MCF 10A (cell line): Measurements from ENCODE around the gene TEX19. TPM values are rescaled to one million over a fixed set of nuclear protein-coding genes. Genes with fewer than 3 reads are reported as not detected.

Experiments
- BruUV-seq: library from RNA; stranded (reverse); fragments of 400-500 nt; replicated peaks from 2 replicates; lab custom pipeline; 2021; lab: Mats Ljungman, UMichigan
- CTCF ChIA-PET: fragments of 300-600 bp; sonication (Branson Sonifier 250); formaldehyde crosslinking; extraction: SDS; loops from one replicate; lab custom pipeline; 2021; ENCODE audit warnings: antibody characterized with exemption, inconsistent platforms; lab: Yijun Ruan, JAX
- POLR2A ChIA-PET: fragments of 300-600, 350-650 bp; sonication (Branson Sonifier 250); formaldehyde crosslinking; extraction: SDS; loops from one replicate; lab custom pipeline; 2020; ENCODE audit warnings: antibody characterized with exemption, inconsistent platforms; lab: Yijun Ruan, JAX
- DNase-seq: peaks from one replicate; pipeline ENCODE4 v3.0.0-alpha.2; 2018; ENCODE audit not compliant: unreplicated experiment
- H3K27ac Mint-ChIP-seq: one replicate; pipeline ENCODE4 v1.8.0; 2022; ENCODE audit warnings: mild to moderate bottlenecking, low read depth, mixed read lengths; ENCODE audit not compliant: unreplicated experiment
- H3K27me3 Mint-ChIP-seq: one replicate; pipeline ENCODE4 v1.8.0; 2022; ENCODE audit warnings: mixed read lengths; ENCODE audit not compliant: insufficient read depth, unreplicated experiment
- H3K36me3 Mint-ChIP-seq: one replicate; pipeline ENCODE4 v1.8.0; 2022; ENCODE audit warnings: mild to moderate bottlenecking, moderate library complexity, mixed read lengths; ENCODE audit not compliant: insufficient read depth, unreplicated experiment
- H3K4me1 Mint-ChIP-seq: one replicate; pipeline ENCODE4 v1.8.0; 2022; ENCODE audit warnings: mixed read lengths; ENCODE audit not compliant: insufficient read depth, unreplicated experiment
- H3K4me3 Mint-ChIP-seq: one replicate; pipeline ENCODE4 v1.8.0; 2022; ENCODE audit warnings: mild to moderate bottlenecking, moderate library complexity, mixed read lengths; ENCODE audit not compliant: unreplicated experiment
- H3K9me3 Mint-ChIP-seq: one replicate; pipeline ENCODE4 v1.8.0; 2022; ENCODE audit warnings: mixed read lengths; ENCODE audit not compliant: unreplicated experiment
- intact Hi-C: fragments of 100-400 bp; cut with micrococcal nuclease; formaldehyde crosslinking; loops from 2 replicates; pipeline ENCODE4 v1.14.1; 2022
- total RNA-seq: library from RNA; stranded (reverse); gene quantifications from 2 replicates; pipeline ENCODE4 v1.2.3, GENCODE V29; 2022
- TF ChIP-seq, protein P1 (sequence below): fragments of 200-600 bp; IDR thresholded peaks from one replicate; pipeline ENCODE4 v1.8.0; 2022; ENCODE audit warnings: antibody characterized with exemption, mild to moderate bottlenecking; ENCODE audit not compliant: unreplicated experiment

TEX19 gene
- total RNA-seq, 1 experiment from 2014 or later, result not detected

GRCh38 chr17:82348434-82348833 lies 10.6 kb upstream of the TEX19 start:
- Mint-ChIP-seq H3K9me3 (no peaks in the 10 kb centered on the region), H3K36me3 (no peaks in the 10 kb centered on the region), H3K4me1 (peaks cover 6% of the 10 kb centered on the region), H3K27ac (no peak overlapping the region), H3K27me3 (peaks cover 11% of the 10 kb centered on the region), H3K4me3 (no peak overlapping the region)
- POLR2A ChIA-PET, result interaction anchor here (0.6 kb wide), 1 partner anchor 20 kb away, joined by 3 read pairs; no protein-coding TSS in a partner anchor
- BruUV-seq, result no TSS peak
- intact Hi-C loops, result no loop called here
- TF ChIP-seq, protein P1, sequence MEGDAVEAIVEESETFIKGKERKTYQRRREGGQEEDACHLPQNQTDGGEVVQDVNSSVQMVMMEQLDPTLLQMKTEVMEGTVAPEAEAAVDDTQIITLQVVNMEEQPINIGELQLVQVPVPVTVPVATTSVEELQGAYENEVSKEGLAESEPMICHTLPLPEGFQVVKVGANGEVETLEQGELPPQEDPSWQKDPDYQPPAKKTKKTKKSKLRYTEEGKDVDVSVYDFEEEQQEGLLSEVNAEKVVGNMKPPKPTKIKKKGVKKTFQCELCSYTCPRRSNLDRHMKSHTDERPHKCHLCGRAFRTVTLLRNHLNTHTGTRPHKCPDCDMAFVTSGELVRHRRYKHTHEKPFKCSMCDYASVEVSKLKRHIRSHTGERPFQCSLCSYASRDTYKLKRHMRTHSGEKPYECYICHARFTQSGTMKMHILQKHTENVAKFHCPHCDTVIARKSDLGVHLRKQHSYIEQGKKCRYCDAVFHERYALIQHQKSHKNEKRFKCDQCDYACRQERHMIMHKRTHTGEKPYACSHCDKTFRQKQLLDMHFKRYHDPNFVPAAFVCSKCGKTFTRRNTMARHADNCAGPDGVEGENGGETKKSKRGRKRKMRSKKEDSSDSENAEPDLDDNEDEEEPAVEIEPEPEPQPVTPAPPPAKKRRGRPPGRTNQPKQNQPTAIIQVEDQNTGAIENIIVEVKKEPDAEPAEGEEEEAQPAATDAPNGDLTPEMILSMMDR, result no peak
- no peak for DNase-seq
- CTCF ChIA-PET, result interaction anchor here (0.6 kb wide), 1 partner anchor 63 kb away, joined by 3 read pairs; no protein-coding TSS in a partner anchor

GRCh38 chr17:82348866-82349265 lies 10.2 kb upstream of the TEX19 start:
- Mint-ChIP-seq H3K4me1 (peaks cover 6% of the 10 kb centered on the region), H3K36me3 (no peaks in the 10 kb centered on the region), H3K27ac (no peak overlapping the region), H3K9me3 (no peaks in the 10 kb centered on the region), H3K4me3 (no peak overlapping the region), H3K27me3 (peaks cover 11% of the 10 kb centered on the region)
- no peak for DNase-seq
- intact Hi-C loops, result no loop called here
- BruUV-seq, result no TSS peak
- CTCF ChIA-PET, result interaction anchor here (0.5 to 0.6 kb wide), 4 partner anchors 41 to 254 kb away, joined by 3 to 4 read pairs (median 4); no protein-coding TSS in a partner anchor
- TF ChIP-seq, protein P1, result no peak
- POLR2A ChIA-PET, result interaction anchor here (0.6 kb wide), 1 partner anchor 20 kb away, joined by 3 read pairs; no protein-coding TSS in a partner anchor

DNA sequence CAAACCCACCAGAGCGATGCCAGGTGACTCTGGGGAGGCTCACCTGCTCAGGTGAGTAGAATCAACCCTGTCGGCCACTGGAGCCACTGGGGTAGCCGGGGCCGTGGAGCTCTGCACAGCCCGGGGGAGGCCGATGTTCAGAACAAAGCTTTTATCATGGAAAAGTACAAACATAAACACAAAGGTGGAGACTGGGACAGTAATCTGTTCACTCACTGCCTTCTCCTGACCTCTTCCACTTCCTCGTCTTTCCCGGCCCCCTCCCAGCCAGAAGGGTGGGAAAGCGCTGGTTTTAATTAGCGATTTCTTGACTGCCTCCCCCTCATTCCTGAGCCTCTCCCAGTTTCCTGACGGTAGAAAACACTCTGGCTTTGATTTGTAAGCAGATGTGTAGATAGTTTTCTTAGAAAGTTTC lies 9.8 kb upstream of the TEX19 start:
- Mint-ChIP-seq H3K27ac (no peak overlapping the region), H3K36me3 (no peaks in the 10 kb centered on the region), H3K9me3 (no peaks in the 10 kb centered on the region), H3K4me3 (no peak overlapping the region), H3K4me1 (peaks cover 6% of the 10 kb centered on the region), H3K27me3 (peaks cover 11% of the 10 kb centered on the region)
- ChIA-PET CTCF (interaction anchor here (0.5 to 1.6 kb wide), 5 partner anchors 40 to 254 kb away, joined by 3 to 9 read pairs (median 4); no protein-coding TSS in a partner anchor), POLR2A (no interaction called here)
- TF ChIP-seq, protein P1, result no peak
- no TSS peak for BruUV-seq
- no peak for DNase-seq
- intact Hi-C loops, result no loop called here

- Mint-ChIP-seq H3K27me3 (peaks cover 11% of the 10 kb centered on the region), H3K9me3 (no peaks in the 10 kb centered on the region), H3K36me3 (no peaks in the 10 kb centered on the region), H3K27ac (no peak overlapping the region), H3K4me1 (peaks cover 7% of the 10 kb centered on the region), H3K4me3 (no peak overlapping the region)
- ChIA-PET CTCF (interaction anchor here (0.6 to 3.4 kb wide), 17 partner anchors 12 to 927 kb away, joined by 3 to 14 read pairs (median 3); no protein-coding TSS in a partner anchor), POLR2A (interaction anchor here (0.7 to 1.5 kb wide), 2 partner anchors 53 to 170 kb away, joined by 3 to 4 read pairs; no protein-coding TSS in a partner anchor)
- DNase-seq, result peak; percentile 47
- TF ChIP-seq, protein P1, result no peak
- intact Hi-C loops, result loop anchor here (10.0 kb wide), 1 partner anchor 174 kb away; no protein-coding TSS in a partner anchor
- no TSS peak for BruUV-seq
Observed at GRCh38 chr17:82350182-82351030, 8.6 kb upstream of the TEX19 start.
